ENCODE measurements around the gene LCMT1.
"Not testable (repeated sequence)": the region's sequence is repeated elsewhere in the genome, so short reads cannot be mapped to it uniquely, and the experiment has no call there.

The LCMT1 gene

DNA sequence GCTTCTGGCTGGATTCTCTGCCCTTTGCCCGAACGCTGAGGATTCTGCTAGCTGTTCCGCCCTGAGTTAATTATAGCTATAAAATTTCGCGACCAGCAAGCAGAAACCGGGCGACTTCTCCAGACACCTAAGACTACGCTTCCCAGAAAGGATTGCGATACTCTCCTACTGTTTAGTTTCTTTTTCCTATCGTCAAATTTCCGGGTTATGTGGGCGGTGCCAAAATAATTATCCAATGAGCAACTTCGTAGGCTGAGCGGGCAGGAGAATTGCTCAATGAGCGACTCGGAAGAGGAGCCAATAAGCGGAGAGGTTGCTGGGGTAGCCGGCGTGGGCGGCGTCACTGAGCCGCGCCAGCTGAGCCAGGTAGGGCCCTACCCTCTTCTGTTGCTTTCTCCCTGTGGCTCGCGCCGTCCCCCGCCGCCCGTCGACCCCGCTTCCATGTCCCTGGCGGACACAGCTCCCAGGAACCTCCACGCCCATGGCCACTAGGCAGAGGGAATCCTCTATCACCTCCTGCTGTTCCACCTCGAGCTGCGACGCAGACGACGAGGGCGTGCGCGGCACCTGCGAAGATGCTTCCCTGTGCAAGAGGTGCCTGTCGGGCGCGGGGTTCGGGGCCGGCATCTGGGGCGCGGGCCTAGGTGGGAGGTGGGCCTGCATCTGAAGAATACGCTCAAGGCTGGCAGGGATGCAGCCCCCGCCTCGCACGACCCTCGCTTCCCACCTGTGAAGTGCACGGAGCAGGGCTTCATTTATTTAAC, at the start of gene LCMT1:
Gene LCMT1, plus strand, starts transcription at position 340 of the 764 bp plus-strand sequence. Its CDS starts 142 bp downstream, at position 482.
- DNase-seq, result peak; percentile 94

DNA sequence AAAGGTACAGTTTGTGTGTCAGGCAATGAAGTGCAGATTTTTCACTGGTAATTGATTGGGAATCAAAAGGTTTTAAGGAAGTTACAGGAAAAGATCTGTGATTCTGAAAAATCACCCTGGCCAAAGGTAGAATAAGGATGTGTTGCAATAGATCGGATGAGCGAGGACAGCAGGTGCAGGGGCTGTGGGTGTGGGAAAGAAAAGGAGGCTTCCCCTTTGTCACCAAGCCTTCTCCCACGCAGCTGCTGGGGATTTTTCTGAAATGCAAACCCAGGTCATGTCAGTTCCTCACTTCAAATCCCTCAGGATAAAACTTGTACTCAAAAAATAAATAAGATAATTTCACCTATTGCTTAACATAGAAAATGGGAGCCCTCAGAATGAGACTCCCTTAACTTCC, 48.4 kb upstream of the LCMT1 start:
- DNase-seq, result no peak

DNA sequence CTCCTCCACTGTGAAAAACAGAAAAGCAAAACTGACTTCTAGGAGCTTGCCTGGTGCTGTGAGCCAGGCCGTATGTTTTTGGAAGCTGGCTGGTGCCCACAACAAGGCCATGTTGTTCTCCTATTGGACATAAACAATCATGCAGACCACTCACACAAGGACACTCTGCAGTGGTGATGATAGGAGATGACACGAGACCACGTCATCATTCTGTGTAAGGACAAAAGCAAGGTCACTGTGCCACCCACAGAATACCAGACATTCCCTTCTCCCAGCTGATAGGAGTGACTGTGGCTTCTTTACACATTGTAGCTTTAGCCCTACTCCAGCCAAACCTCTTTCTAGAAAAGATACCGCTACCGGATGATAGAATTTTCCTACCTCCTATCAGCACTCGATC, 47.7 kb upstream of the LCMT1 start:
- DNase-seq, result no peak

DNA sequence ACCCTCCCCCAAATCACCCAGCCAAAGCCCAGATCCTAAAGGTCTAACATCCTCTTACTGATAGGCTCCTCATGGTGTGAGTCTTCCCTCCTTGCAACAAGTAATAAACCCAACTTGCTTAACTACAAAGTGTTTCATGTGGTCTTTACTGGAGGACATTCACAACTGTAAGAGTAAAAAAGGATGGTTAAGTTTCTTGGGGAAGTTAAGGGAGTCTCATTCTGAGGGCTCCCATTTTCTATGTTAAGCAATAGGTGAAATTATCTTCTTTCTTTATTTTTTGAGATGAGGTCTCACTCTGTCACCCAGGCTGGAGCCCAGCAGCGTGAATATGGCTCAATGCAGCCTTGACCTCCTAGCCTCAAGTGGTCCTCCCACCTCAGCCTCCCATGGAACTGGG, 47.3 kb upstream of the LCMT1 start:
- not testable (repeated sequence) for DNase-seq

DNA sequence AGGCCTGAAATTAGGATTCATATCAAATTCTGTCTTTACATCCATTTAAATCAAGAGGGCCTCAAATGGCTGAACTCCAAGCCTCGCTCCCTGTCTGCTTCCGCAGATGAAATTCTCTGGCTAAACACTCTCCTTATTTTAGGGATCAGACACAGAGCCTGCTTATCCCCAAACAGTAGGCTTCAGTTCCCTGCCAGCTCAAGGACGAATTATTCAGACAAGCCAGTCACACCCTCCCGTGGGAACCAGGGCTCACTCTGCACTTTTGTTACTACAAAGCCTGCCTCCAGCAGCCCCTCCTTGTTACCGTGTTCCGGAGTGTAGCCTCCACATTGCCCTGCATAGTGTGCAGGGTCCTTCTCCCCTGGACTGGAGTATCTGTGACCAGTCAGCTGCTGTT, 46.6 kb upstream of the LCMT1 start:
- DNase-seq, result no peak

DNA sequence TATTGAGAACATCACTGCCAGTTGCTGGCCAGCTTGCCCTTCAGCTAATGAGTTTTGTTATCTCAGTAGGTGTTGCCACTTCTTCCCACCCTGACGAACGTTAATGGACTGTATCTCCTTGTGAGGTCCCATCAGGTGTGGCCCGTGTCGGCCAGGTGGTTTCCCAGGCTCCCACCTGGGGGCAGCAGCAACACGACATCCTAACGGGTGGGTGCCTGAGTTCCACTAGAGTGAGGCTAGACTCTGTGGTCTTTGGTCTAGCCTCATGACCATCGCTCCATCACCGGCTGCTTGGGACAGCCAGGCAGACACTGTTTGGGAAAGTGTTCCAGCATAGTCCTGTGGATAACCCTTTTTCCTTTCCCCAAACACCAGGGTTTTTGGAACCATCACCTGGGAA, 45.6 kb upstream of the LCMT1 start:
- DNase-seq, result no peak

DNA sequence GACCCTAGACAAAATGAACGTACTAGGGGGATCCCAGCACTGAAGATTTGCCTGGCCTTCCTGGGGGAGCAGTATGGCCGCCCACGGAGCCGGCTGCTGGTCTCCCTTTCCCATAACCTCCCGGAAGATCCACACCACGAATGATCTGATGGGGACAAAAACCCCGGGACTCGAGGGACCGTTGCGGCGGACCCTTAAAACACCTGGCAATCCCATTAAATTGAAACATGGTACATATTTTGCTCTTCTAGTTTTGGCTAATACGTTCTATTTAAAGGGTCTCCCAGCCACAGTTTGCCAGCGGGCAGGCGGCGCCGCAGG, 45.2 kb upstream of the LCMT1 start:
- DNase-seq, result no peak

DNA sequence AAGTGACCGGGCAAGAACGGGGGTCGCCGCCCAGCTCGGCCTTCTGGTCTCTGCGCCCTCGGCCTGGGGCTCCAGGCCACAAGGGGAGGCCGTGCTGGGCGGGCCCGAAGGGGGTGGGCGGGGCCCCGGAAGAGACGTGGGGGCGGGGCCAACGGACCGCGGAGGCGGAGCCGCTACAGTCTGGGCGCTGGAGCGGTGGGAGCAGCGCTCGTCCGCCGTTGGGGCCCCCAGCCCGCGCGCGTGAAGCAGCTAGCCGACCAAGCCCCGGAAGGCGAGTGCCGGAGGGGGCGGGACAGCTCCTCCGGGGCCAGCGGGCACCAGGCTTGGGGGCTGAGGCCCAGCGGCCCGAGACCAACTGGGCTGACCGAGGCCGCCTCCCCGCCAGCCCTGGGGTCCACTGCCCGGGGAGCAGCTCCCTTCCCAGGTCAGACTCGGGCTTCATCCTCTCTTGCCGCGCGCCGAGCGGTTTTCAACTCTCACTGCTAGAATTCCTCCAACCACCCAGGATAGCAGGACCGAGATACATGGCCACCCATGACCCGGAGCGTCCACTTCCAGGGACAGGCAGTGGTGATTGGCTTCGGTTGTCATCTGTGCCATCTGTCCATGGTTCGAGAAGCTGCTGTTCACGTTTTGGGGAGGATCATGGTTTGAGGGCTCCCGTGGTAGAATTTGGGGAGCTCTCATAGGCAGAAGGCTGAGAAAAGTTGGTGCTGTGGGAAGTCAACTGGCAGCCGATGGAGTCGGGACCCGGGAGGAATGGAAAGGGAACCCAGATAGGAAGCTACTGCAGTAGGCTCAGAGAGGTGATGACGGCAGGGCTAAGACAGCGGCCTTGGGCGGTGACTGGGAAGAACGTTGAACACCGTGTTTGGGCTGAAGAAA, 44.6 kb upstream of the LCMT1 start:
- no peak for DNase-seq

DNA sequence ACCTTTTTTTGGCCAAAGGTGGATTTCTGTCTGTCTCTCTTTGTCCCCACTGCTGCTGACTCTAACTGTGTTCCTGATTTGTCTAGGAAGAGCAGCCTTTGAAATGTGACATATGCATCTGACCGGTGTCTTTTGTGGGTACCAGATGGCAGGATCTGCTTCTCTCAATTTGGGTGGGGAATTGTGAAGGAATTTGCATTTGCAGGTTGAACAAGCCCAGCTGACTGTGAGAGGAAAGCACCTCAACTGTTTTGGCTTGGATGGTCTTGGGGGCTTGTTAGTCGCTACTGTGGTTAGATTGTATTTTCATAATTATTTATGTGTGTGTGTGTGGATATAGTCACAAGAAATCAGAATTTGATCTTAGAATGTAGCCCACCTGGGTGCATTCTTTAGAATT, 37.7 kb upstream of the LCMT1 start:
- DNase-seq, result no peak

DNA sequence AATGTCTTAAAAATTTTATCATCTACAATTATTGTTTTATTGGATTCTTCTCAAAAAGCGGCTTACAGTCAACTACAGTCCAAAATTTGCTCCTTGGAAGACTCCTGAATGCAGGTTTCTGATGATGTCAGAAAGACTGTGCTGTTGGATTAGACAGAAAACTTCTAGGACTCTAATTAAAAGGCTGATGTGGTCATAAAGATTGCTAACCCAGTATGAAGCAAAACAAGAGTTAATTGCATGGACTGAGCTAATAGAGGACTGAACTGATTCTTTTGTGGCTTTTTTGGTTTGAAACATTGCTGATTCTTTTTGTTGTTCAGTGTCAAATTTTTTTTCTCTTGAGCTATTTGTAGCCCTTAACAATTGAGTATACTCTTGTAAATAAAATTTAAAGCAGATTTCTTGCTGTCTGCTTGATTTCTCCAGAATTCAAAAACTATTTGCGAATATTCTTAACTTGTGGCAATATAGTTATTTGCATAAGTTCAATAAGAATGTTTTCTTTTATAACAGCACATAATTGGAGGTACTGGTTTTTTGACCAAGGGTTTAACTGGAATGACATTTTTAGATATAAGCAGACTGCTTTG, 33.1 kb upstream of the LCMT1 start:
- DNase-seq, result no peak

DNA sequence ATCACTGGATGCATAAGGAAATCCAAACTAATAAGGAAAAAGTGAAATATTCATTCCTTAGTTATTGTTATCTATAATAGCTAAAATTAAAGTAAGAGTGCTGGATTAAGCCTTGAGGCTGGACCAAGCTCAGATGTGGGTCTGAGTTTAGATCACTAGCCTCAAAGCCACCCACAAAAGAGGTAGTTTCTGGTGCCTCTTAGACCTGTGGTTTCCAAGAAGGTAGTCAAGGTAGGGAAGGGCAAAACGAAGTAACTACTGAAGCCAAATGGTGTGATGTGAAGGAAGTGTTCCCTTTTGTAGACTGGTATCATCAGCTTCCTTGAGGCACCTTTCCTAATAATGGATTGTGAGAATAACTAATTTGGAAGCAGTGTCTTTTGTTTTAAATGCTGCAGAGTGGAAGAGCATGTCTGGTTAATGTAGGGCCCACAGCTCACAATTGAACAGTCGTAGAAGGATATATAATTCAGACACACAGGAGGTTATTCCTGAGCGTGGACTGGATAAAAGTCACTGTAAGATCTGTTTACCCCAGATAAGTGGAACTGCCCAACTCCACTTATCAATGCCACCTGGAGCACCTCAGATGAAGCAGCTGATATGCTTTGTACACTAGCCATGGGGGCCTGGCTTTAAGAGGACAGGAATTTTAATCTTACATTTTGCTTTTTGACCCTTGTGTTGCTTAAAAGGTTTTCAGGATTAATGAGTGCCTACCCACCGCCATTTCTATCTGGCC, 31.7 kb upstream of the LCMT1 start:
- no peak for DNase-seq

DNA sequence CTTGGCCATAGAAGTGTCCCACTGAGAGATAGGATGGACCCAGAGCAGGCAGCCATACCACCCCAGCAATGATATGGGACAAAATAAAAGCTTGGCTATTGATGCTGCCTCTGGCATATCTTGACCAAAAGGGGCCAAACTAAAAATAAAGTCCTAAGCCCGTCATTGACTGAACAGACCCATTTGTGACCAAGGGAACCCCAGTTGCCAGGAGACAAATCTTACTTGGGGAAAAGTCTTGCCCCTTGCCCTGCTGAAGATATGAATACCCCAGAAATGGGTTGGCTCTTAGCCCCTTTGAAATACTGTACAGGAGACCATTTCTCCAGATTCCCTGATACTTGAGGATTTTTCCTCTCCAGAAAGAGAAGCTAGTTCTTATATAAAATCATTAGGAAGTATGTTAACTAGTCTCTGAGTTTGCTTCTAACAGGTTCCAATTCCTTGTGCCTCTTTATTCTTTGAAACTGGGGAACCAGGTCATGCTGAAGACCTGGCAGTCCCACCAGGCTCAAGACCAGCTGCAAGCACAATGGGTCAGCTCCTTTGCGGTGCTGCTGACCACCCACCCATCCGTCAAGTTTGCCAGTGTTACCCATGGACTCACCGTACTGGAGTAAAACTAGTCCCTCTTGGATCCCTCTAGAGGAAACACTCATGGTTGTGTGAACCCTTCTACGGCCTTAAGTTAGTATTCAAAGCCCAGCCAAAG, 31.0 kb upstream of the LCMT1 start:
- no peak for DNase-seq

DNA sequence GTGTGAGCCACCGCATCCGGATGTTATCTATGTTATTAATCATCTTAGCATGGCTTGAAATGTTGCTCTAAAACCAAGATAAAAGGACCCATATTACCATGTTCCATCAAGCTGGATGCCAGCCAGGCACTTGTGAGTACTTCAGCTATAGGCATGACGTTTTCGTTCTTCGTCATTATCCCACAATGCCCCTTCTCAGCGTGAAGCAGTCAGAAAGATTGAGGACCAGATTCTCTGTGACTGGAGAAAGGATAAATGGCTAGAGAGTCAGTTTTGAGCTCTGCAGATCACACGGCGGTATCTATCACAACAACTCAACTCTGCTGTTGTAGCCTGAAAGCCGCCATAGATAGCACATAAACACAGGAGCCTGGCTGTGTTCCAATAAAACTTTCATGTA, 29.8 kb upstream of the LCMT1 start:
- DNase-seq, result no peak

DNA sequence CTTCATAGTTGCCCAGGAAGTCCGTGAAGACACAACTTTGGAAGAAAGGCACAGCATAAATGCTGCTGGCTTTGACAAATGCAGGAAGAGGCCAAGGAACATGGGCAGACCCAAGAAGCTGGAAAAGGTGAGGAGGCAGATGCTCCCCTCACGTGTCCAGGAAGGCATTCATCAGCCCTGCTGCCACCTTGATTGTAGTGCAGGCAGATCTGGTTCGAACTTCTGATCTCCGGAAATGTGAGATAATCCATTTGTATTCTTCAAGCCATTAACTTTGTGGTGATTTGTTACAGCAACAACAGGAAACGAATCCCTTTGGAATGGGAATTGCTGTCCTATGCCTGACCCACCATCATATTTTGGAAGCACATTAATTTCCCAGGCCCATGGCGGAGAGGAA, 28.5 kb upstream of the LCMT1 start:
- DNase-seq, result no peak

DNA sequence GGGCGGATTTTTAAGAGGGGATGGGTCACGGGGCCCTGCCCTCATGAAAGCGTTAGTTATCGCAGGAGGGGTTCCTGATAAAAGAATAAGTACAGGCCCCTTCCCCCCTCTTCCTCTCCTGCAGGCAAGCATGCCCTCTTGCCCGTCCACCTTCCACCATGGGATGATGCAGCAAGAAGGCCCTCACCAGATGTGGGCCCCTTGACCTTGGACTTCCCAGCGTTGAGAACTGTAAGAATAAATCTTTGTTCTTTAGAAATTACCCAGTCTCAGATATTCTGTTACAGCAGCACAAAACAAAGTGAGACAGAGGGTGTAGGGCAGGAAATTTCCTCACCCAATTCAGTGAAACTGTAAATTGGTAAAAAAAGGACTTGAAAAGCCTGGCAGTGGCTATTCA, 27.8 kb upstream of the LCMT1 start:
- no peak for DNase-seq

DNA sequence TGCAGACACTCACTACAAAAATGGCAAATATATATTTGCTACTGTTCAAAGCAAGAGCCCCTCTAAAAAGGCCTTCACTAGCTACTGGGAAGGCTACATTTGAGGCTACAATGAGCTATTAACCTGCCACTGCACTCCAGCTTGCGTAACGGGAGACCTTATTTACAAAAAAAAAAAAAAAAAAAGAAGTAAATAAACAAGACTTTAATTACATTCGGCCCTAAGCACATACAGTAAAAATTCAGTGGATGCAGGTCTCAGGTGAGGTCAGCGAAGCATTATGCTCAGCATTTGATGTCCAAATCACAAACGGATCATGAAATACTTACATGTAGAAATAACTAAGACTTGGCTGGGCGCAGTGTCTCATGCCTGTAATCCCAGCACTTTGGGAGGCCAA, 26.7 kb upstream of the LCMT1 start:
- no peak for DNase-seq

DNA sequence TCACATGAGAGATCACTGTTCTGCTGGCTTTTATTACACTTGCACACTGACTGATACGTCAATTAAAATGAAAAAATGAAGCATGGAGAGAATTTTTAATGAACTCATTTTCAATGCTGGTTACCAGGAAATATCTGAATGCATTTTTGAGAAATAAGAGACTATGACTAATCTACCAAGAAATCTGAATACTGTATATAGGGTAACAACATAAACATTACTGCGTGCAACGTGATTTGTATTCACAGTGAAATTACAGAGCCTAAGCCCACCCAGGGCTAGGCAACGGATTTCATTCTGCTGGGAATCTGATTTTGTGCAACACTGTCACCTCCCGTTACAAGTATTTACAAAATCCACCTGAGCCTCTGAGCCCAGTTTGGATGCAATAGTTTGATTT, 23.8 kb upstream of the LCMT1 start:
- no peak for DNase-seq

DNA sequence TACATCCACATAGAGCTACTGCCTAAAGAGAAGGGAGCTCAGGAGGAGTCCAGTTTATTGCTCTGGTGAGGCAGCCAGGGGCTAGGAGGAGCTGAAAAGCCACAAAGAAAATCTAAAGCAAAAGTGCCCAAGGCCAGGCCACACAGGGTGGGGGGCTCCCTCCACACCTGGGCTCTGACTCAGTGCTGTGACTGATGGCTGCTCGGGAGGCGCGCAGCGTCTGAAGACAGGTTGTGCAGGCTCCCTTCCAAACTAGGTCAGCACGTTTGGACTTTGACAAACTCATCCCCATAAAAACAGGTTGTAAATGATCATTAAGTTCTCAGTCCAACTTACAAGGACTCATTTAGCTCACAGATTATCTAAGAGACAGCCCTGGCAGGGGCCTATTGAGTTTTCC, 22.2 kb upstream of the LCMT1 start:
- no peak for DNase-seq

DNA sequence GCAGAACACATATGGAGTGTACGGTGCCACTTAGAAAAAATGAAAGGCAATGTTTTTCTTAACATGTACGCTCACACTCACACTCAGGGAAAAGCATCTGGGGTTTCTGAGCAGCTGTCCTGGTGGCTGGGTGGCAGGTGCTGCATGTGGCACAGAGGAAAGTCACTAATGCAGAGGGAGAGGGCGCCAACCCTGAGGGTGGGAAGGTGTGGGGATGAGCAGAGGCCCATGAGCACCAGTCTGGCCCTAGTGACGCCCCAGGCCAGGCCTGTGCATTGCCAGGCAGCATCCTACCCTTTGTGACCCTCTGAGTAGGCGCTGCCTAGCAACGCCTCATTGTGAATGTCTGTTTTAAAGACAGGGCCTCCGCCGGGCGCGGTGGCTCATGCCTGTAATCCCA, 19.1 kb upstream of the LCMT1 start:
- no peak for DNase-seq

DNA sequence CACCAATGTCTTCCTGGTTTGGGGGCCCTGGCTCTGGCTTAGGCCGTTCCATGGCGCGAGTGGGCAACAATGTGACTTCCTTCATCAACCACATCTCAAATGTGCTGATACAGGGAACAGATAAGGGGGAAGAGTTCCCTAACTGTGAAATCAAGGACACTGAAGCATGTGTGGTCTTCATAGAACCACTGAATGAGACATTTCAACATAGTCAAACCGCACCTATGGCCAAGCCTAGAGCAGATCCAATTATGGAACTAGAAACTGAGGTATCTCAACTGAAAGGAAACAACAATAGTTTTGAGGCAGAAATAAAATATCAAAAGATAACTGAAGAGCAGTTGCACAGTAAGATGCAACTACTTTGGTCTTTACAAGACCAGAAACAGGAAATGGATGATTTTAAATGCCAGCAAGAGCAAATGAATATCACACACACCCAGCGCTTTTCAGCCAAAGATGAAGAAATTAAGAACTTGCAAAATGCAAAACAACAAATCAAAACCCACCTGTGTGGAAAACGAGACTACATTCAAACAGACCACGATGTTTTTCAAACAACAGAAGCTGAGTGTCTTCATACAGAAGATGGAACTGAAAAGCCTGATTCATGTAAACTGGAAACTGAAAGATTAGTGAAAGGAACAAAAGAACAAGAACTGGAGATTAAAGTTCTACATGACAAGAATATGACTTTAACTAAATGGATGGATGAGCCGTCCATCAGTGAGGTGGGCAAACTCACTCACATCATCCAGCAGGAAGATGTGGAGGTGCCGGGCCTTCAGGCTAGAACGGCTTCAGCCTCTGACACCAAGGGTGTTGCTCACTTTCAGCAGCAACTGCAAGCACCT, 18.1 kb upstream of the LCMT1 start:
- peak; percentile 87 for DNase-seq

DNA sequence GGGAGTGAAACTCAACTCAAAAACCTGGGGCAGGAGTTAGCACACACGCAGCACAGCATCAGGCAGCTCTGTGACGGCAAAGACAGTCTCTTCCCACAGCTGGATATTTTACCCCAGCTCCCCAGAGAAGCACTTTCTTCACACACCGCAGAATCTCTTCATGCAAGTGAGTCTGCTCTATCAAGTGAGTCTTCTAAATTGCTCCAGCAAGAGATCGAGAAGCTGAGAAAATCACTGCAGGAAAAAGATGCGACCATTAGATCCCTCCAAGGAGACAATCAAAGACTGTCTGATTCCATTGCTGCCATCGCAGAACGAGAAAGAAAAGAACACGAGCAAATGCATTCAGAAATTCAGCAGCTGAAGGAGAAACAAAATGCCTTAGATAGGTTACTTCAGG, 16.9 kb upstream of the LCMT1 start:
- DNase-seq, result no peak

DNA sequence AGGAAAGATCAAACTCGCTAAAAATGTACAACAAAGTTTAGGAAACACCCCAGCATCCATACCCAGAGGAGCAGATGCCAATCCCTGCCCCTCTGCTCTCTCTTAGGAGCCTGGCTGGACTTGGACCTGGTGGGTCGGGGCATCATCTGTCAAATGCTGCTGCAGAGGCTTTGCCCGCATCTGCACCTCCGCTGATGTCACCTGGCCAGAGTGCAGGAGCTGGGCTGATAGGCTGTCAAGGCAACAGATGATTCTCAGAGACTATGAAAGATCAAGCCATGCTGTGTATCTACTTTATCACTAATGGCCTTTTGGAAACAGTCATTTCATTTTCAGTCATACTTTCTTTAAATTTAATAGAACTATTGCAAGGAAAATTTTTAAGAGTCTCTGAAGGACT, 15.9 kb upstream of the LCMT1 start:
- DNase-seq, result no peak

Measured in SIG-M5 (cell line).